DND-41 (cell line): ENCODE data around the gene ARHGAP18.

ENCODE experiments used
- ATAC-seq: fragments of 200-7000 bp; cut with Tn5 transposase; 3 replicates; pipeline ENCODE4 v1.9.1; 2021; ENCODE audit warnings: low read depth; ENCODE audit not compliant: insufficient read depth
- DNase-seq: peaks from one replicate; pipeline ENCODE4 v3.0.0-alpha.2; 2020
- H2AFZ ChIP-seq: 2 replicates; pipeline ENCODE4 v1.6.0; 2012; ENCODE audit warnings: low read depth, low read length
- H3K27ac ChIP-seq: 2 replicates; pipeline ENCODE4 v1.5.1; 2012; ENCODE audit warnings: low read length, inconsistent platforms
- H3K27me3 ChIP-seq: fragments of 200-600 bp; sonication (generic); 2 replicates; pipeline ENCODE4 v1.6.0; 2012; ENCODE audit warnings: low read length, mild to moderate bottlenecking, inconsistent platforms; ENCODE audit not compliant: insufficient read depth, poor library complexity
- H3K36me3 ChIP-seq: 2 replicates; pipeline ENCODE4 v1.5.1; 2012; ENCODE audit warnings: low read length, inconsistent platforms; ENCODE audit not compliant: insufficient read depth
- H3K4me1 ChIP-seq: 2 replicates; pipeline ENCODE4 v1.5.1; 2012; ENCODE audit warnings: mild to moderate bottlenecking, low read length; ENCODE audit not compliant: insufficient read depth
- H3K4me2 ChIP-seq: 2 replicates; pipeline ENCODE4 v1.6.0; 2012; ENCODE audit warnings: mild to moderate bottlenecking, moderate library complexity, low read length, inconsistent platforms; ENCODE audit not compliant: insufficient read depth
- H3K4me3 ChIP-seq, 2 experiments: fragments of 200-600 bp in 1 of 2; shearing (Covaris generic) in 1 of 2; 2 replicates each; pipeline ENCODE4 v1.5.1; 2012 to 2016; ENCODE audit warnings: inconsistent platforms in 2 of 2, low read length in 2 of 2, mild to moderate bottlenecking in 2 of 2, low read depth in 1 of 2, moderate library complexity in 1 of 2
- H3K79me2 ChIP-seq: 2 replicates; pipeline ENCODE4 v1.6.0; 2012; ENCODE audit warnings: low read length, inconsistent platforms; ENCODE audit not compliant: insufficient read depth
- H3K9ac ChIP-seq: 2 replicates; pipeline ENCODE4 v1.6.0; 2012; ENCODE audit warnings: low read depth, mild to moderate bottlenecking, inconsistent platforms, low read length, moderate library complexity
- H3K9me3 ChIP-seq: 2 replicates; pipeline ENCODE4 v1.5.1; 2012; ENCODE audit warnings: low read length, moderate library complexity, mild to moderate bottlenecking, inconsistent platforms; ENCODE audit not compliant: insufficient read depth, severe bottlenecking
- H4K20me1 ChIP-seq: 2 replicates; pipeline ENCODE4 v1.6.0; 2012; ENCODE audit warnings: low read length; ENCODE audit not compliant: insufficient read depth
- EZH2 ChIP-seq: IDR thresholded peaks from 3 replicates; pipeline ENCODE4 v1.6.1; 2012; ENCODE audit warnings: borderline replicate concordance, low read depth, mild to moderate bottlenecking, moderate library complexity, low read length, inconsistent platforms; ENCODE audit not compliant: severe bottlenecking
- TF ChIP-seq, protein P1 (sequence below): IDR thresholded peaks from 2 replicates; pipeline ENCODE4 v1.5.1; 2012; ENCODE audit warnings: borderline replicate concordance, low read length, moderate library complexity, mild to moderate bottlenecking; ENCODE audit not compliant: poor library complexity, severe bottlenecking; ENCODE audit errors: extremely low read depth

ARHGAP18 gene

DNA sequence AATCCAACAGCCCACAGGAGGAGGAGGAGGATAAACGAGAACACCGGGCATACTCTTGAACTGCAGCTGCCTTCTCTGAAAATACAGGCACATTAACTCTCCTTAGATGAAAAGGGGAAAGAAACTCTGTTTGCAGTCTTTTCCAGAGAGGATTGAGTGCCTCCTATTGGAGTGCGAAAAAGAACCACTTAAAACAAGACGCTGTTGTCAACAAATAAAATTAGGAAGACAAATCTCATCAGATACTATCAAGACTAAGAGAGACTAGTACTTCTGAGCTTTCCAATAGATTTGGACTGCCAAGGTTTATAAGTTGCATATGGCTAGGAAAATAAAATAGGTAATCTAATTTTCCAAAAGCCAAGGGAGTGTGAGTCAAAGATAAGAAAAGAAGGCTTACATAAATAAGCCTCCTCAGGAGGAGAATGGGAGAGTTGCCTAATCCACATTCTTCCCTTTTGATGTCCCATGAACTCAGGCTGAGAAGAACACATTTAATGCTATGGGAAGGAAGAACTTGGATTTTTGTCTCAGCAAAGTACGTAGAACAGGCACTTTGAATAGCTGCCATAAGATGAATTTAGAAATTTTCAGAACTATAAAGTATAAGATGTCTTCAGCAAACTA is 154.7 kb downstream of the ARHGAP18 start:
- ATAC-seq (no peak), DNase-seq (no peak)
- H3K4me1 ChIP-seq: no peaks in the 10 kb centered on the region
- no peaks in the 10 kb centered on the region for H4K20me1 ChIP-seq
- no peaks in the 10 kb centered on the region for H3K79me2 ChIP-seq
- no peaks in the 10 kb centered on the region for H3K9me3 ChIP-seq
- H3K27me3 ChIP-seq: no peaks in the 10 kb centered on the region
- no peak overlapping the region for H2AFZ ChIP-seq
- no peaks in the 10 kb centered on the region for H3K36me3 ChIP-seq
- H3K9ac ChIP-seq: no peak overlapping the region
- no peak overlapping the region for H3K27ac ChIP-seq
- H3K4me2 ChIP-seq: no peak overlapping the region
- TF ChIP-seq EZH2: no peak
- TF ChIP-seq, protein P1, sequence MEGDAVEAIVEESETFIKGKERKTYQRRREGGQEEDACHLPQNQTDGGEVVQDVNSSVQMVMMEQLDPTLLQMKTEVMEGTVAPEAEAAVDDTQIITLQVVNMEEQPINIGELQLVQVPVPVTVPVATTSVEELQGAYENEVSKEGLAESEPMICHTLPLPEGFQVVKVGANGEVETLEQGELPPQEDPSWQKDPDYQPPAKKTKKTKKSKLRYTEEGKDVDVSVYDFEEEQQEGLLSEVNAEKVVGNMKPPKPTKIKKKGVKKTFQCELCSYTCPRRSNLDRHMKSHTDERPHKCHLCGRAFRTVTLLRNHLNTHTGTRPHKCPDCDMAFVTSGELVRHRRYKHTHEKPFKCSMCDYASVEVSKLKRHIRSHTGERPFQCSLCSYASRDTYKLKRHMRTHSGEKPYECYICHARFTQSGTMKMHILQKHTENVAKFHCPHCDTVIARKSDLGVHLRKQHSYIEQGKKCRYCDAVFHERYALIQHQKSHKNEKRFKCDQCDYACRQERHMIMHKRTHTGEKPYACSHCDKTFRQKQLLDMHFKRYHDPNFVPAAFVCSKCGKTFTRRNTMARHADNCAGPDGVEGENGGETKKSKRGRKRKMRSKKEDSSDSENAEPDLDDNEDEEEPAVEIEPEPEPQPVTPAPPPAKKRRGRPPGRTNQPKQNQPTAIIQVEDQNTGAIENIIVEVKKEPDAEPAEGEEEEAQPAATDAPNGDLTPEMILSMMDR: no peak
- no peak overlapping the region for H3K4me3 ChIP-seq

DNA sequence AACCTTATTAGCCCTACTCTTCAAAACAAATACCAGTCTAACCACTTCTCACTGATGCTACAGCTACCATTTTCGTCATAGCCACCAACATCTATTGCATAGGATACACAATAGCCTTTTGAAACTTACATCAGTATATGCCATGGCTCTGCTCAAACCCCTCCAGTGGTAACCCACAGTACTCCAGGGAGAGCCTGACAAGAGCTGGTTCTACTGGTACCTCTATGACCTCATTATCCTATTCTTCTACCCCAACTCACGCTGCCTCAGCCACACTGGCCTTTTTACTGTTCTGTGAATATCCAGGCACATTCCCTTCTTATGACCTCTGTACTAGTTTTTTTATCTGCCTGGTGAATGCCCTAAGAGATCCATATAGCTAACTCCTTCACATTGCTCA is 157.6 kb downstream of the ARHGAP18 start:
- ATAC-seq (no peak), DNase-seq (no peak)
- Histone ChIP-seq H3K79me2 (no peaks in the 10 kb centered on the region), H3K4me1 (no peaks in the 10 kb centered on the region), H3K4me3 (no peak overlapping the region), H3K27ac (no peak overlapping the region), H3K36me3 (no peaks in the 10 kb centered on the region), H2AFZ (no peak overlapping the region), H3K9me3 (no peaks in the 10 kb centered on the region), H3K27me3 (no peaks in the 10 kb centered on the region), H4K20me1 (no peaks in the 10 kb centered on the region), H3K4me2 (no peak overlapping the region), H3K9ac (no peak overlapping the region)
- no peak for TF ChIP-seq EZH2
- TF ChIP-seq, protein P1: no peak

DNA sequence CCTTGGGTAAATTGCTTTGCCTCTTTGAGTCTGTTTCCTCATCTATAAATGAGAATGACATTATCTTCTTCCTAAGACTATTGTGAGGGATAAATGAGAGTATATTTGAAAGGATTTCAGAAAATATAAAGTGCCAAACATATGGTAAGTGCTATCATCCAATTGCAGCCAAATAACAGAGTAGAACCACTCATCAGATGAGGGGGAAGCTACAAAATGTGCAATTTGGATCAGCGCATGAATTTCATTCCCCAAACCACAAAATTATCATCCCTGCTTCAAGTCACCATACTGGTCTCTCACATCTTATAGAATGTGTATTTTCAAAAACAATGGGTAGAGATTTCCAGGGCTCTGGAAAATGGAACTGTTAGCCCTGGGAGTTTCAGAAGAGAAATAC is 158.5 kb downstream of the ARHGAP18 start:
- no peak for DNase-seq
- H3K4me3 ChIP-seq: no peak overlapping the region
- ATAC-seq: no peak
- H3K9ac ChIP-seq: no peak overlapping the region
- H3K27ac ChIP-seq: no peak overlapping the region
- no peak for TF ChIP-seq EZH2
- TF ChIP-seq, protein P1: no peak
- H3K4me1 ChIP-seq: no peaks in the 10 kb centered on the region
- no peak overlapping the region for H2AFZ ChIP-seq
- no peaks in the 10 kb centered on the region for H4K20me1 ChIP-seq
- H3K9me3 ChIP-seq: no peaks in the 10 kb centered on the region
- H3K27me3 ChIP-seq: no peaks in the 10 kb centered on the region
- no peaks in the 10 kb centered on the region for H3K79me2 ChIP-seq
- H3K4me2 ChIP-seq: no peak overlapping the region
- no peaks in the 10 kb centered on the region for H3K36me3 ChIP-seq
